ENCODE data around the gene ZDHHC11B. TPM values are rescaled to one million over a fixed set of nuclear protein-coding genes. Genes with fewer than 3 reads are reported as not detected.

ZDHHC11B gene
- total and polyA plus RNA-seq, 2 donors (not counting 1 experiment from before 2014, with no cell fraction given): 0.52 TPM; not detected in 1

- Histone ChIP-seq H3K79me2 (ENCODE audit: control insufficient read depth, insufficient read depth, low read length) (no peaks in the 10 kb centered on the region), H3K9ac (ENCODE audit: low read length) (peak overlapping the region; percentile 14), H3K27ac (ENCODE audit: low read length in 2 of 2) (no peak overlapping the region), H3K36me3 (replicated peaks in 1 of 2; ENCODE audit: control extremely low read depth in 1 of 2, control insufficient read depth in 1 of 2, extremely low read depth in 1 of 2, insufficient read depth in 2 of 2, low read length in 1 of 2) (no peaks in the 10 kb centered on the region), H3K27me3 (replicated peaks in 1 of 4; ENCODE audit: control extremely low read depth in 1 of 4, control insufficient read depth in 3 of 4, insufficient read depth in 4 of 4, low read length in 3 of 4) (peaks cover 0 to 40% (median 5%) of the 10 kb centered on the region in 4 experiments), H3K4me2 (replicated peaks; ENCODE audit: low read depth, low read length, poor library complexity, severe bottlenecking) (peak overlapping the region; percentile 39), H2AFZ (ENCODE audit: insufficient read depth, low read depth, low read length, poor library complexity, severe bottlenecking) (no peak overlapping the region), H4K20me1 (ENCODE audit: control insufficient read depth, insufficient read depth, low read length, poor library complexity, severe bottlenecking) (no peaks in the 10 kb centered on the region), H3K4me3 (ENCODE audit: control extremely low read depth in 1 of 5, extremely low read depth in 1 of 5, insufficient read depth in 1 of 5, low read depth in 2 of 5, low read length in 4 of 5) (no peak overlapping the region), H3K9me3 (ENCODE audit: control extremely low read depth in 1 of 3, control insufficient read depth in 2 of 3, insufficient read depth in 1 of 3, low read length in 2 of 3) (peaks cover 0 to 18% (median 0%) of the 10 kb centered on the region in 3 donors), H3K4me1 (ENCODE audit: control insufficient read depth in 2 of 2, insufficient read depth in 2 of 2, low read length in 2 of 2) (peaks cover 22 to 23% of the 10 kb centered on the region in 2 donors)
- ATAC-seq (ENCODE audit: low read depth): no peak
- H3K27ac Mint-ChIP-seq: no peak overlapping the region
- peaks cover 12% of the 10 kb centered on the region for H3K4me1 Mint-ChIP-seq
- no peak for TF ChIP-seq CTCF (IDR thresholded peaks at IDR 0.05)
- no peak for TF ChIP-seq EZH2 (IDR thresholded peaks at IDR 0.05; ENCODE audit: borderline replicate concordance, insufficient read depth, low read depth, low read length, poor library complexity, severe bottlenecking)
- H3K9me3 Mint-ChIP-seq (ENCODE audit: insufficient read depth): no peaks in the 10 kb centered on the region
- WGBS (ENCODE audit: insufficient coverage): 65% methylated on average over 17 of the region's 19 CpGs
- peaks cover 5% of the 10 kb centered on the region for H3K27me3 Mint-ChIP-seq
- peak overlapping the region; percentile 37 for H3K4me3 Mint-ChIP-seq
- intact Hi-C loops (cut with micrococcal nuclease): no loop called here
- no peak for DNase-seq
- ChIA-PET POLR2A (no interaction called here), CTCF (interaction anchor here (1.3 to 5.3 kb wide), 3 partner anchors 222 to 233 kb away, joined by 4 to 63 read pairs (median 6); no protein-coding TSS in a partner anchor)
Observed at GRCh38 chr5:673161-673830, 111.2 kb downstream of the ZDHHC11B start.
